Measurements from ENCODE around the gene RCN1.
"Not testable (repeated sequence)": the region's sequence is repeated elsewhere in the genome, so short reads cannot be mapped to it uniquely, and the experiment has no call there.

RCN1 gene

DNA sequence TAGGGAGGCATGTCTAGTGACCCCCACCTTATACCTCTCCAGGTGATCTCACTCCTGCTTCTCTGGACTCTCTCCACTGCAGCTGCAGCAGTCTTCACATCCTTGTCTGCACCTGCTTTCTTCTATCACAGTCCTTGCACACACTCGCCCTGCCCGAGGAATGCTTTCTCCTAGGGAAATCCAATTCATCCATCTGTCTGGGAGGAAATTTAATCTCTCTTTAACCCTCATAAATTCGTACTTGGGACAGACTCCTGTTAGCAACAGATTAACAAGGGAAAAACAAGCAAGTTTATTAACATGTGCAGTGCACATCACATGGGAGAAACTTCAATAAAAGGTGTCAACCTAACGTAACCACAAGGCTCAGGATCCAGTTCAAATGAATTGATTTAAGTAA, 11.3 kb upstream of the RCN1 start:
- no peak for DNase-seq (ENCODE audit: low read depth)

DNA sequence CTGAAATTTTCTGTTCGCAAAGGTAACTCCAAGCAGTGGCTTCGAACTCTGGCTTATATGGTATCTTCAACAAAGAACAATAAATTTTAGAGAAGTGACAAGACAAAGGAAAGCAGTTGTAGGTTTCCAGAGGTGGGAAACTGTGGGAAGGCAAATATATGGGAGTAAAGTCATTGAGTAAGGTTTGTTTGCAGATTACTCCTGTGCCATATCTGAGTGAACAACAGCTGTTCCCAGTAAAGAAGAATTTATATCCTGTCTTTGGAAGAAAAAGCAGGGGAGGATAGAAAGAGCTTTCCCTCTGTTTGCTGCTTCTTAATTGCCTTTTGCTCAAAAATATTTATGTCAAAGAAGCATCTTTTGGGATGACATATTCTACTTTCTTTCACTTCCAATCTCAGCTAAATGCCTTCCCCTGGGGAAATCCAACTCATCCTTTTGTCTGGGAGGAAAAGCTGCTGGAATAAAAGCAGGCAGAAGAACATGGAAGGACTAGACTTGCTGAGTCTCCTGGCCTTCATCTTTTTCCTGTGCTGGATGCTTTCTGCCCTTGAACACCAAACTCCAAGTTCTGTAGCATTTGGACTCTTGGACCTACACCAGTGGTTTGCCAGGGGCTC, 10.4 kb upstream of the RCN1 start:
- no peak for DNase-seq (ENCODE audit: low read depth)

- DNase-seq (ENCODE audit: low read depth) = peak; percentile 70
Measured at GRCh38 chr11:32081129-32081641, 9.7 kb upstream of the RCN1 start.

DNA sequence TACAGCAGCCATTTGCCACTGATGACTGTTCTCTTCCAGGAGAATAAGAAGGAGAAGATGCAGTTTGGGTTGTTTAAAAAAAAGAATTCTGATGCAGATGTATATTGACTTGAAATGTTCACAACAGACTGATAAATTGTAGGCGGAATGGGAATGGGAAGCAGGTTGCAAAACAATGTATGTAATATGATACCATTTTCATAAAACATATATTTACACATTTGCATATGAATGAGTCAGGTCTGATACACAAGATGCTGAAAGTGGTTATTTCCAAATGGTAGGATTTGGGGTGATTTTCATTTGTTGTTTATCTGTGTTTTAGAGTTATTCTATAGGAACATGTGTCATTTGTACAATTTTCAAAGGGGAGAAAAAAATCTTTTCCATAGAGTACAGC, 9.0 kb upstream of the RCN1 start:
- no peak for DNase-seq (ENCODE audit: low read depth)

- no peak for DNase-seq (ENCODE audit: low read depth)
Measured at GRCh38 chr11:32082346-32082986, 8.4 kb upstream of the RCN1 start.

DNA sequence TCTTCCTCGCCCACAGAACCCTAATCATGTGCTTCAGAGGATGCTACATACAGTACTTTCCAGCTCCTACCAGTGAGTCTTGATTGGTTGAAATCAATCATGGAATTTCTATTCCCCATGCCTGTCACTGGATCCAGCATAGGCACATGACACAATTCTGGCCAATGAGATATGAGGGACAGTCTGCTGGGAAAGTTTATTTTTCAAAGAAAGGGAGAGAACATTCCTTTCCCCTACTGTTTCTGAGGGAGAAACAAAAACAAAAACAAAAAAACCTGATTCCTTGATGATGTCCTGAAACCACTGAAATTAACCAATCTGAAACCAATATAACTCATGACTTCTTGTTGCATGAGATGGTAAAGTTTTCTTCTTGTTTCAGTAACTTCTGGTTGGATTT, 3.3 kb upstream of the RCN1 start:
- peak; percentile 81 for DNase-seq (ENCODE audit: low read depth)

DNA sequence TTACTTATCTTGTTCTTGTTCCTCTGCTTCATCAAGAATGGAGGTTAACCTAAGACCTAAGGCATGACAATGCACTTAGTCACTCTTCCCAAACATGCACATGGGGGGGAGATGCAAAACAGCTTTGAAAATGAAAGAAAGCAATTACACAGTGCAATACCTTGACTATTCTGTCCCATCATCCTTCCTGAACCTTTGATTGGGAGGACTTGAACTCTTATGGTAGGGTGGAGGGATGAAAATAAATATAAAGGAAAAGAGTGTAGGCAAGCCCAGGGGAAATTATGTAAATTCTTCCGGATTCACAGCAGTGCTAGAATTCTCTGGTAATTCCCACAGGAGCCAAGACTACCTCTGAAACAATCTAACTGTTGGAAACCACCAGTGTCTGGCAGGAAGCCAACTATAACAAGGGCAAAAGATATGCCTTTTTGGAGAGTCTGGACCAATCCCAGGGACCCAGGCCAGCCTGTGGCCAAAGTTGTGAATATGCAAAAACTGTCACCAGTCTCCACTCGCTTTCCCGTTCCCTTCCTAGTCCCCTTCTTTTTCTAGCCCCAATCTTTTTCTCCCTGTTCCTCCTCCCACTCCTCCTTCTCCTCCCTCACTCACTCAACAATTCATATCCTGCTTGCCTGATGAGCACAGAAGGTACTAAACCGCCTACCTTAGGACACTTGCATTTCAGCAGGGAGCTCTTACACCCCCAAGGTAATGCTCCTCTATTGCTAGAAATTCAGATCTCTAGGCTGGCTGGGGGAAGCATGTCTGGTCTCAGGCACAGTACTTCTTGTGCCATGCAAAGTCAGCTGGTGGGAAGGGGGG, 2.5 kb upstream of the RCN1 start:
- peak; percentile 89 for DNase-seq (ENCODE audit: low read depth)

DNA sequence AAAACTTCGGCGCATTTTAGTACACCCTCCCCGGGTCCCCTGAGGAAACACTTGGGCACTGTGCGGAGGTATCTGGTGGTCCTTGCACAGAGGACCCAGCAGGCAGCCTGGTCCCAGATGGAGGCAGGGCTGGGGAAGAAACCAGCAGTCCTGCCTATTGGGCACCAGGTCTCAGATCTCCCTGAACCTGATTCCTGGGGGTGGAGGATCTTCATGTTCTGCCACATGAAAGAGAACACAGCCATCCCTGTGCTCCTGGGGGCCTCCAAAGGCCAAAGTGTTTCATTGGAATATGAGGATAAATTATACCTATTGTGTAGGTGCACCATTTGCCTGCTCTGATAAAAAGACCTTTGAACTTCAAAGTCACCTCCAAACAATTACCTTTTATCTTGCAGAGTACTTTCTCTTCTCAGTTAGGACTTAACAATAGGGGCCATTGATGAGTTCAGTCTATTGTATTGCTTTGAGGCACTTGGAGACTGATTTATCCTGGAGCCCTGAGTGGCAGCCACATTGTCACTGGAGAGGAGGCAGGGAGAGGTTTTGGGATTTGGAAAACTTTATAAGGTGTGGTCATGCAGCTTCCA, 1.8 kb downstream of the RCN1 start:
- DNase-seq (ENCODE audit: low read depth) = no peak

DNA sequence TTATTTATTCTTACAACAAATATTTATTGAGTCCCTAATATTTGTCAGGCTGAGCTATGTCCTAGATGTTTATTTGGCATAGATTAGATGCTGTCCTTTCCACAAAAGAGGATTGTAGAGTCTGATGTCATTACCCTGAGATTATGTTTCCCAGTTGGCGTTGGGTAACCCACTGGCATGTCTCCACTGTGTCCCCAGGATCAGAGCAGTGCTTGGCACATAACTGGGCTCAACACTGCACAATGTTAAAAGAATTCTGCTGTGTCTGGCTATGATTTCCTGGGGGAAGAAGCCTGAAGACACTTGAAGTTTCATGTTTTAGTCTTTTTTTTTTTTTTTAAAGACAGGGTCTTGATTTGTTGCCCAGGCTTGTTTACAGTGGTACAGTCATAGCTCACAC, 4.0 kb downstream of the RCN1 start:
- peak; percentile 91 for DNase-seq (ENCODE audit: low read depth)

DNA sequence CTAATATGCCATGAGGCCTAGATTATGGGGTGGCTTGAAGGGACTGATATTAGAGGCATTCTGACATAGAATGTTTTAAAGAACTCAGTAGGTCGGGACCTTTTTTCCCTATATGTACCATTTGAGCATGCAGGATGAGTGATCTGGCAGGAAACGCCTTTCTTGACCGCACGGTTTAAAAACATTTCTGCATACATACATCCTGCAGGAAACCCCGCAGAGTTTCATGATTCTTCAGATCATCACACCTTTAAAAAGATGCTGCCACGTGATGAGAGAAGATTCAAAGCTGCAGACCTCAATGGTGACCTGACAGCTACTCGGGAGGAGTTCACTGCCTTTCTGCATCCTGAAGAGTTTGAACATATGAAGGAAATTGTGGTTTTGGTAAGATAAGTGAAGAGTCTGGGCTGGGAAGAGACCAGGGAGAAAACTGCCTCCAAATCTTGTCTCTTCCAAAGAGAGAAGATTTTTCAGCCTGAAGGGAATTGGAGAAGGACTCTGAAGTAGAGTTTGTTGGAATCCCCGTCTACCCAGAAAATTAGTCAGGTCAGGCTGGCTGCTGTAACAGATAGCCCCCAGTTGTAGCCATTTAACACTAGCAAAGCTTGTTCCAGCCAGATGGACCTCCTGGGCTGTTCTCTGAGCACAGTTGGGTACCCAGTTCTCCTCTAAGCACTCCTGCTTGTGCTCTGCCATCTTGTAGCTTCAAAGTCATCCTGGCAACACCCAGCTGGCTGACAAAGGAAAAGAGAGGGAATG, 7.4 kb downstream of the RCN1 start:
- no peak for DNase-seq (ENCODE audit: low read depth)

DNA sequence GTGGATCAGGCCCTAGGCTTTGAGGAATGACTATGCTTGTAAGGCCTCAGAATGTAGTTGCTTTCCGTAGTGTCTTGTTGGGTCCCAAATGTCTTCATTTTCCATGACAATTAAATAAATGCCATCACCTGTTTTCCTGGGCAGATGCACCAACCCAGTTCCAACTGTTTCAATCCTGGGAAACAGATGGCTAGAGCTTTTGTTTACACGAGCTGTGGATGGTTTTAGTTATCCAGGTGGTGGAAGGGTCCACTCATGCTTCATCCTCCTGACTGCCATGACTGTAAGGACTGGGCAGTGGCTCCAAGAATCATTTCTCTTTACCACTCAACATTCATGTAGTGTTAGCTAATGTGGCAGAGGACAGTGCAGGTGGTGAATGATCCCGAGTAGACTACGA, 8.6 kb downstream of the RCN1 start:
- no peak for DNase-seq (ENCODE audit: low read depth)

GRCh38 chr11:32100495-32100894, 9.6 kb downstream of the RCN1 start:
- no peak for DNase-seq (ENCODE audit: low read depth)

DNA sequence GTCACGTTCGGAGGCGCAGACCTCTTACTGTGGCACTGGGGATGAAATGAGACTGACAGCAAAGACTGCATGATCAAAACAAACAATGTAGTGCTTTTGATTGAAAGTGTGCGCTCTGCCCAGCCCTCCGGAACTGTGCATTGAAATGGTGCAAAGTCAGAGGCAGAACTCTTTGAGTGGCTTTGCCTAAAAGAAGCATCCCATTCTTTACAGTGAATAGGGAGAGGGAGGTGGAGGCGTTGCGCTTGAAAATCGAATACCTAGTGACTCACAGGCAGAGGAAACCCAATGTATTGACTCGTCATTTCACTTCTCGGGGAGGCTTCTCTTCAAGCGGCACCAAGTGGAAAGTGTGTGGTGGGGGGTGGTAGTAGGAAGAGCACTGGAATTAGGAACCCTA, 10.9 kb downstream of the RCN1 start:
- no peak for DNase-seq (ENCODE audit: low read depth)

DNA sequence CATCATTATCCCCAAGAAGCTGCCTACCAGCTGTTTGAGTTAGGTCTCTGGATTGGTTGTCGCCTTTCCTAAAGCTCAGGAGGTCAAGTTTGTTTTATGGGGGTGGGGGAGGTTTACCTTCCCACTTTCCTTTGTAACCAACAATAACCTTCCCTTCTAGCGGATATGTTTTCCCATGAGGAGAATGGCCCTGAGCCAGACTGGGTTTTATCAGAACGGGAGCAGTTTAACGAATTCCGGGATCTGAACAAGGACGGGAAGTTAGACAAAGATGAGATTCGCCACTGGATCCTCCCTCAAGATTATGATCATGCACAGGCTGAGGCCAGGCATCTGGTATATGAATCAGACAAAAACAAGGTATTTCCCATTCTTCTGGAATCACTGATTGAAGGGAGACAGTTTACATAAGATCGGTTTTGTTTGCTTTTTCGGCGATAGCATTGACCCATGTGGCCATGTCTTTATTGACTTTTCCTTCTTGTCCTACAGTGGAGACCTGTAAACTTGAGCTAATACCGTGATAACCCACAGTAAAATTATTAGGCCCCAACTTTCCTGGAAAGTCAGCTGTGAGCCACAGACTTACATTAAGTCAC, 12.3 kb downstream of the RCN1 start:
- not testable (repeated sequence) for DNase-seq (ENCODE audit: low read depth)

- DNase-seq (ENCODE audit: low read depth) = no peak
Measured at GRCh38 chr11:32103941-32104340, 13.1 kb downstream of the RCN1 start.

DNA sequence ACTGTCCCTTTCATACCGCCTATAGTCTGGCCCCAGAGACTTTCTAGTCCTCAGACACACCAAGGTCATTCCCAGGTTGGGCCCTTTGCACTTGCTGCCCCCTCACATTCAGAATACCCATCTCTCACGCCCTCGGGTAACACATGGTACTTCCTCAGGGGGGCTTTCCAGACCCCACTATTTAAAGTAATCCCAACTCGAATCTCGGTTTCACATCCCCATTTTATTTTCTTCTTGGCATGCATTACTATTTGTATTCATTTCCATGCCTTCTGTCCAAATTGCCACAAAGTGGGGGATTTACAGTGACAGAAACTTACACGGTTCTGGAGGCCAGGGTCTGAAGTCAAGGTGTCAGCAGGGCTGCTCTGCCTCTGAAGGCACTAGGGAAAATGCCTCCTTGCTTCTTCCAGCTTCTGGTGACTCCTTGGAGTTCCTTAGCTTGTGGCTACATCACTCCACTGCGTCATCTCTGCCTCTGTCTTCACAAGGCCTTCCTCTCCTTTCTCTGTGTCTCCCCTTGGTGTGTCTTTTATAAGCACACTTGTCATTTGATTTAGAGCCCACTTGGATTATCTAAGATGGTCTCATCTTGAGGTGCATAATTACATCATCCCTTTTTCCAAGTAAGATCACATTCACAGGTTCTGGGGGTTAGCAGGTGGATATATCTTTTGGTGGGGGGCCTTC, 15.1 kb downstream of the RCN1 start:
- DNase-seq (ENCODE audit: low read depth) = no peak

GRCh38 chr11:32107647-32108046, 16.8 kb downstream of the RCN1 start:
- no peak for DNase-seq (ENCODE audit: low read depth)

DNA sequence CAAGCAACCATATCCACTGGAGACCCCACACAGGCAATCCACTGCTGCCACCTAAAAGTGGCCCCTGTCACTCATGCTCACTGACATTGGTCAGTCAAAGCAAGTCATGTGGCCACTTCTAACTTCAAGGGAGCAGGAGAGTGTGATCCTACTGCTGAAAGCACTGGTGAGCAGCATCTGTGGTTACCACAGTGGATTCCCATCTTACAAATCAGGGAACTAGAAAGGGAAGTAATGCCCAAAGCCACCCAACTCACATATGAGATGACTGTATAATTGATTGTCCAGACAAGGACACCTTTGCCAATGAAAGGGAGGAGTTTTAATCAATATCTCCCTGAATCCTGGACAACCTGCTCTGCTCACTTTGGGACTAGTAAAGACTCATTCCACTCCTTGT, 17.7 kb downstream of the RCN1 start:
- DNase-seq (ENCODE audit: low read depth) = no peak

DNA sequence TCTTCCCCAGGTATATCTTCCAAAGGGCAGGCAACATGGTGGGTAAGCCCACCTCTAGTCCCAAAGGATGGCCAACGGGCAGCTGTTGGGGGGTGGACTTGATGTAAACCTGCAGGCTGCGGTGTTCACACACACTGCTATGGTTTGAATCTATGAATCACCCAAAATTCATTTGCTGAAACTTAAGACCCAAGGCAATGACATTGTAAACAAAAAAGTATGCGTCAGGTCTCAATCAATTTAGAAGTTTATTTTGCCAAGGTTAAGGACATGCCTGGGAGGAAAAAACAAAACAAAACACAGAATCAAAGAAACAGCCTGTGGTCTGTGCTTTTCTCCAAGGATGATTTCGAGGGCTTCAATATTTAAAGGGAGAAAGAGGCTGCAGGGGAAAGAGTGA, 18.3 kb downstream of the RCN1 start:
- DNase-seq (ENCODE audit: low read depth) = peak; percentile 76

GRCh38 chr11:32109592-32109991, 18.7 kb downstream of the RCN1 start:
- DNase-seq (ENCODE audit: low read depth) = no peak

GRCh38 chr11:32110795-32111194, 19.9 kb downstream of the RCN1 start:
- DNase-seq (ENCODE audit: low read depth) = no peak
